Heart left ventricle (tissue), 13 donors: ENCODE data around the gene FABP7.

Experiments
- CTCF ChIP-seq, 12 donors: fragments of 200-600 bp; sonication (generic) in 4 of 12; IDR thresholded peaks; one replicate each; pipeline versions ENCODE4 v1.5.0 to v1.8.0; 2018 to 2022; ENCODE audit warnings: antibody characterized with exemption in 12 of 12, mild to moderate bottlenecking in 5 of 12
- POLR2A ChIP-seq, 2 donors: fragments of 450-650 bp; IDR thresholded peaks; one replicate each; pipeline ENCODE4 v1.6.1; 2017; ENCODE audit warnings: antibody characterized with exemption in 2 of 2, mild to moderate bottlenecking in 2 of 2, moderate library complexity in 2 of 2
- donor health status: ischemic (EF 13 %, LVEDD 7.1; RV severe dilation, severe dysfunction).
- donor health status: DM: no; HTN: yes; CAD: no.
- donor health status: DM: no; HTN: no; CAD: no.
- donor health status: ischemic (EF 25% LVEDD 6.9; RV normal size, moderate dysfunction).
- donor health status: ischemic (EF 25% LVEDD 5.7; RV mildly dilated, moderate dysfunction).
- donor health status: ischemic (EF 35%, LVEDD 5.7; RV mildly dilated, moderate dysfunction).
- donor health status: nonischemic (EF 11% LVEDD 7.7; RV severe dilation, severe dysfunction).
- donor health status: DM: yes; HTN: yes; CAD: no.
- donor health status: PGD.
- donor health status: ischemic (EF 29% LVEDD 5.4; RV normal size, mild dysfunction).
- donor health status: nonischemic (EF 23%, LVEDD 6.1; RV moderate dilation, normal function).

DNA sequence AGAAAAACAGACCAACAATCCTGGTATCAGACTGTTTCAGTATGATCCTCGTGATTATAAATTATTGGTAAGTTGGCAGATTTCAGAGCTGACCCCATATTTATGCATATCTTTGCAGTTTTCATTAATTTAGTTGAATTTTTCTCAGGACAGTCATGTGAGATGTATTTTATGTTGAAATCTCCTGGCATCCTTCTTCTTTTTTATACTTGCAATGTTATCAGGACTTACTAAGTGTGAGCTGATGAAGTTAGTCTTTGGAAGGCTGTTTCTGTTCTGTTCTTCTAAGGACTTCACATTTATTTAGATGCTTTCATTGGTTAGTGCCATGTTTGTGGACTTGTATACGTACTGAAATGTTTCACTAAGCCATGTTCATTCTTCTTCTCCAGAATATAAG is 26.8 kb downstream of the FABP7 start:
- TF ChIP-seq CTCF (IDR thresholded peaks at IDR 0.05): no peak
- no peak for TF ChIP-seq POLR2A (IDR thresholded peaks at IDR 0.05)
